H1 (cell line): ENCODE data around the gene DAPK2. TPM values are rescaled to one million over a fixed set of nuclear protein-coding genes. Genes with fewer than 3 reads are reported as not detected.

Source experiments
- CTCF ChIA-PET: fragments of 300-600 bp; sonication (Branson Sonifier 250); formaldehyde crosslinking; loops from one replicate; lab custom pipeline; 2021; ENCODE audit not compliant: partially characterized antibody; lab: Charles Lee
- POLR2A ChIA-PET: fragments of 300-600 bp; sonication (Branson Sonifier 250); formaldehyde crosslinking; loops from one replicate; lab custom pipeline; 2021; ENCODE audit warnings: inconsistent platforms; ENCODE audit not compliant: partially characterized antibody; lab: Charles Lee
- DNase-seq, 2 experiments: peaks; one replicate each; pipeline versions ENCODE4 v3.0.0 to v3.0.0-alpha.2; 2010 to 2022; ENCODE audit warnings: low spot score in 2 of 2, low read depth in 1 of 2, mixed read lengths in 1 of 2
- FAIRE-seq: peaks from 2 replicates; lab custom pipeline; 2011; peaks lifted over from hg19 to GRCh38; lab: Jason Lieb, UNC
- H2AFZ ChIP-seq: 2 replicates; pipeline ENCODE4 v1.8.1; 2012; ENCODE audit warnings: low read length, inconsistent platforms
- H2AK5ac ChIP-seq: 2 replicates; pipeline ENCODE4 v1.6.1; 2013; ENCODE audit warnings: low read depth, low read length
- H2BK120ac ChIP-seq: replicated peaks from 2 replicates; pipeline ENCODE3; 2013; ENCODE audit warnings: low read depth, low read length, inconsistent platforms
- H2BK12ac ChIP-seq: 2 replicates; pipeline ENCODE4 v1.6.1; 2013; ENCODE audit warnings: low read depth, low read length
- H2BK15ac ChIP-seq: 2 replicates; pipeline ENCODE4 v1.6.1; 2013; ENCODE audit warnings: low read length
- H2BK20ac ChIP-seq: 2 replicates; pipeline ENCODE4 v1.6.1; 2013; ENCODE audit warnings: low read length
- H2BK5ac ChIP-seq: 2 replicates; pipeline ENCODE4 v1.6.1; 2013; ENCODE audit warnings: low read depth, low read length
- H3K14ac ChIP-seq: 2 replicates; pipeline ENCODE4 v1.6.1; 2013; ENCODE audit warnings: inconsistent platforms; ENCODE audit not compliant: insufficient read length
- H3K18ac ChIP-seq: 2 replicates; pipeline ENCODE4 v1.6.1; 2013; ENCODE audit warnings: low read length; ENCODE audit errors: extremely low read depth
- H3K23ac ChIP-seq: 2 replicates; pipeline ENCODE4 v1.6.1; 2013; ENCODE audit warnings: inconsistent platforms; ENCODE audit not compliant: insufficient read length
- H3K23me2 ChIP-seq: 2 replicates; pipeline ENCODE4 v1.6.1; 2013; ENCODE audit warnings: low read depth, low read length
- H3K27ac ChIP-seq: 2 replicates; pipeline ENCODE4 v1.6.1; 2011; ENCODE audit warnings: low read depth, low read length, inconsistent platforms
- H3K27me3 ChIP-seq, 4 experiments: replicated peaks in 1 of 4; 1 replicate in 1 of 4; 2 replicates in 3 of 4; pipeline versions ENCODE4 v1.6.1 to v1.8.1; 2011 to 2013; ENCODE audit warnings: low read length in 3 of 4, mild to moderate bottlenecking in 3 of 4, inconsistent platforms in 2 of 4, mixed read lengths in 2 of 4, moderate library complexity in 1 of 4; ENCODE audit not compliant: control insufficient read depth in 3 of 4, insufficient read depth in 3 of 4; ENCODE audit errors: extremely low read depth in 1 of 4
- H3K36me3 ChIP-seq, 4 experiments: 2 replicates each; pipeline versions ENCODE4 v1.6.1 to v1.8.1; 2011 to 2013; ENCODE audit warnings: mild to moderate bottlenecking in 4 of 4, low read length in 3 of 4, moderate library complexity in 2 of 4, control low read depth in 1 of 4, inconsistent platforms in 1 of 4; ENCODE audit not compliant: insufficient read depth in 4 of 4, control insufficient read depth in 2 of 4
- H3K4ac ChIP-seq: replicated peaks from 2 replicates; pipeline ENCODE3; 2013; ENCODE audit warnings: low read length, low read depth, mixed read lengths, inconsistent platforms; ENCODE audit not compliant: insufficient read length
- H3K4me1 ChIP-seq, 4 experiments: replicated peaks in 1 of 4; 1 replicate in 1 of 4; 2 replicates in 3 of 4; pipeline versions ENCODE4 v1.6.1 to v1.8.1; 2011 to 2013; ENCODE audit warnings: low read length in 3 of 4, inconsistent platforms in 2 of 4, mixed read lengths in 1 of 4; ENCODE audit not compliant: insufficient read depth in 4 of 4, control insufficient read depth in 3 of 4
- H3K4me2 ChIP-seq, 2 experiments: 2 replicates each; pipeline versions ENCODE4 v1.6.1 to v1.8.1; 2011 to 2013; ENCODE audit warnings: low read depth in 2 of 2, low read length in 2 of 2, control low read depth in 1 of 2, inconsistent platforms in 1 of 2, mild to moderate bottlenecking in 1 of 2; ENCODE audit not compliant: insufficient read depth in 1 of 2
- H3K4me3 ChIP-seq, 4 experiments: fragments of 200-600, 300-600 bp in 1 of 4; sonication (generic), shearing (Covaris generic), sonication (Bioruptor Twin) in 1 of 4; 2 replicates each; pipeline versions ENCODE4 v1.5.1 to v1.8.1; 2011 to 2016; ENCODE audit warnings: low read length in 4 of 4, low read depth in 3 of 4, control low read depth in 2 of 4, inconsistent platforms in 2 of 4, mild to moderate bottlenecking in 2 of 4, mixed read lengths in 1 of 4, moderate library complexity in 1 of 4; ENCODE audit not compliant: insufficient read depth in 2 of 4; ENCODE audit errors: extremely low read depth in 1 of 4
- H3K56ac ChIP-seq: replicated peaks from 2 replicates; pipeline ENCODE3; 2013; ENCODE audit warnings: low read depth, mild to moderate bottlenecking, mixed read lengths, low read length, inconsistent platforms; ENCODE audit not compliant: insufficient read length
- H3K79me1 ChIP-seq: 2 replicates; pipeline ENCODE4 v1.6.1; 2013; ENCODE audit warnings: low read depth, low read length, control low read depth
- H3K79me2 ChIP-seq, 2 experiments: 2 replicates each; pipeline versions ENCODE4 v1.6.1 to v1.8.1; 2012 to 2013; ENCODE audit warnings: low read length in 2 of 2, mild to moderate bottlenecking in 2 of 2, inconsistent platforms in 1 of 2; ENCODE audit not compliant: insufficient read depth in 2 of 2, control insufficient read depth in 1 of 2
- H3K9ac ChIP-seq, 4 experiments: replicated peaks in 1 of 4; 1 replicate in 1 of 4; 2 replicates in 3 of 4; pipeline versions ENCODE4 v1.6.1 to v1.8.1; 2011 to 2013; ENCODE audit warnings: low read depth in 3 of 4, low read length in 3 of 4, control low read depth in 2 of 4, mild to moderate bottlenecking in 2 of 4, moderate library complexity in 2 of 4, inconsistent platforms in 1 of 4; ENCODE audit errors: extremely low read depth in 1 of 4
- H3K9me3 ChIP-seq, 2 experiments: 2 replicates each; pipeline versions ENCODE4 v1.6.1 to v1.8.1; 2012 to 2013; ENCODE audit warnings: mild to moderate bottlenecking in 2 of 2, moderate library complexity in 2 of 2, control low read depth in 1 of 2, inconsistent platforms in 1 of 2, low read depth in 1 of 2, low read length in 1 of 2, mixed read lengths in 1 of 2; ENCODE audit not compliant: insufficient read depth in 2 of 2
- H4K20me1 ChIP-seq, 2 experiments: replicated peaks in 1 of 2; 2 replicates each; pipeline versions ENCODE3 to v1.8.1; 2011 to 2013; ENCODE audit warnings: inconsistent platforms in 2 of 2, low read length in 2 of 2, mild to moderate bottlenecking in 1 of 2; ENCODE audit not compliant: insufficient read depth in 2 of 2, control insufficient read depth in 1 of 2
- H4K5ac ChIP-seq: 2 replicates; pipeline ENCODE4 v1.6.1; 2013; ENCODE audit warnings: low read length, low read depth, mixed read lengths, inconsistent platforms; ENCODE audit not compliant: insufficient read length
- H4K8ac ChIP-seq: 2 replicates; pipeline ENCODE4 v1.8.0; 2013; ENCODE audit warnings: mild to moderate bottlenecking, moderate library complexity, low read length, inconsistent platforms; ENCODE audit not compliant: insufficient read depth; ENCODE audit errors: extremely low read depth
- H4K91ac ChIP-seq: replicated peaks from 2 replicates; pipeline ENCODE3; 2013; ENCODE audit warnings: low read length, mixed read lengths, inconsistent platforms; ENCODE audit not compliant: insufficient read length
- CTBP2 ChIP-seq: IDR thresholded peaks from 2 replicates; pipeline ENCODE4 v1.7.0; 2011; ENCODE audit warnings: borderline replicate concordance, mild to moderate bottlenecking, moderate library complexity, mixed read lengths, low read length; ENCODE audit not compliant: insufficient read depth, insufficient read length
- PHF8 ChIP-seq: fragments of 200-600 bp; sonication (generic); conservative IDR thresholded peaks from 2 replicates; pipeline ENCODE4 v1.7.1; 2012; ENCODE audit warnings: low read depth, mild to moderate bottlenecking, inconsistent platforms, low read length, moderate library complexity
- POU5F1 ChIP-seq: IDR thresholded peaks from 2 replicates; pipeline ENCODE4 v1.6.1; 2011; ENCODE audit warnings: low read depth, mild to moderate bottlenecking, low read length, moderate library complexity
- RFX5 ChIP-seq: IDR thresholded peaks from 2 replicates; pipeline ENCODE4 v1.6.1; 2011; ENCODE audit warnings: low read depth, low read length, improper control_type of control experiment, borderline replicate concordance
- SIRT6 ChIP-seq: IDR thresholded peaks from one replicate; pipeline ENCODE4 v1.7.1; 2012; ENCODE audit warnings: low read length, inconsistent platforms
- SIX5 ChIP-seq: IDR thresholded peaks from 2 replicates; pipeline ENCODE4 v1.6.1; 2011; ENCODE audit warnings: mild to moderate bottlenecking, low read depth, low read length
- SRF ChIP-seq: IDR thresholded peaks from 2 replicates; pipeline ENCODE4 v1.6.1; 2011; ENCODE audit warnings: mild to moderate bottlenecking, low read depth, low read length, moderate library complexity
- YY1 ChIP-seq: IDR thresholded peaks from 2 replicates; pipeline ENCODE4 v1.6.1; 2011; ENCODE audit warnings: low read depth, mild to moderate bottlenecking, low read length
- WGBS, 2 experiments: shearing (Covaris generic) in 1 of 2; methylation state at CpG; one replicate each; pipeline versions ENCODE4 v1.1.6 to v1.1.7; 2013 to 2015; ENCODE audit warnings: low lambda C conversion rate in 2 of 2, mixed read lengths in 2 of 2, inconsistent platforms in 1 of 2, low coverage in 1 of 2, missing lambda C conversion rate in 1 of 2; ENCODE audit not compliant: insufficient replicate concordance in 2 of 2, insufficient coverage in 1 of 2, insufficient read length in 1 of 2; ENCODE audit errors: extremely low coverage in 1 of 2, missing lambda C conversion rate in 1 of 2; 5-methylcytosine and 5-hydroxymethylcytosine counted together
- polyA plus RNA-seq, 7 experiments: library from polyadenylated mRNA; depleted of rRNA in 3 of 7; stranded (reverse) in 5 of 7; unstranded in 2 of 7; fragments of >200 nt in 5 of 7; fragments of 200-250 nt in 2 of 7; gene quantifications; 1 replicate in 5 of 7; 2 replicates in 1 of 7; 4 replicates in 1 of 7; pipeline versions ENCODE4 v1.2.1 to v1.2.3, GENCODE V29; 2011 to 2013; ENCODE audit warnings: missing spikeins in 2 of 7, mixed read lengths in 2 of 7
- total RNA-seq: library from RNA; stranded (reverse); fragmentation: NEBNext Ultra II Directional; extraction: Animal tissue kit (Norgen Biotek cat#: 25700); gene quantifications from 2 replicates; pipeline ENCODE4 v1.2.1, GENCODE V29; 2021
- TF ChIP-seq, protein P1 (sequence below), 3 experiments: IDR thresholded peaks; 1 replicate in 2 of 3; 2 replicates in 1 of 3; pipeline versions ENCODE4 v1.5.1 to v1.6.1; 2011; ENCODE audit warnings: low read length in 3 of 3, mild to moderate bottlenecking in 3 of 3, inconsistent platforms in 2 of 3, low read depth in 1 of 3, moderate library complexity in 1 of 3; ENCODE audit not compliant: insufficient read depth in 1 of 3; ENCODE audit errors: control extremely low read depth in 1 of 3

Gene DAPK2
- total and polyA plus RNA-seq, 2 of the 8 experiments (the other 6 are each of a cell fraction or from before 2014, with no cell fraction given) = 1.8 to 2.9 TPM

DNA sequence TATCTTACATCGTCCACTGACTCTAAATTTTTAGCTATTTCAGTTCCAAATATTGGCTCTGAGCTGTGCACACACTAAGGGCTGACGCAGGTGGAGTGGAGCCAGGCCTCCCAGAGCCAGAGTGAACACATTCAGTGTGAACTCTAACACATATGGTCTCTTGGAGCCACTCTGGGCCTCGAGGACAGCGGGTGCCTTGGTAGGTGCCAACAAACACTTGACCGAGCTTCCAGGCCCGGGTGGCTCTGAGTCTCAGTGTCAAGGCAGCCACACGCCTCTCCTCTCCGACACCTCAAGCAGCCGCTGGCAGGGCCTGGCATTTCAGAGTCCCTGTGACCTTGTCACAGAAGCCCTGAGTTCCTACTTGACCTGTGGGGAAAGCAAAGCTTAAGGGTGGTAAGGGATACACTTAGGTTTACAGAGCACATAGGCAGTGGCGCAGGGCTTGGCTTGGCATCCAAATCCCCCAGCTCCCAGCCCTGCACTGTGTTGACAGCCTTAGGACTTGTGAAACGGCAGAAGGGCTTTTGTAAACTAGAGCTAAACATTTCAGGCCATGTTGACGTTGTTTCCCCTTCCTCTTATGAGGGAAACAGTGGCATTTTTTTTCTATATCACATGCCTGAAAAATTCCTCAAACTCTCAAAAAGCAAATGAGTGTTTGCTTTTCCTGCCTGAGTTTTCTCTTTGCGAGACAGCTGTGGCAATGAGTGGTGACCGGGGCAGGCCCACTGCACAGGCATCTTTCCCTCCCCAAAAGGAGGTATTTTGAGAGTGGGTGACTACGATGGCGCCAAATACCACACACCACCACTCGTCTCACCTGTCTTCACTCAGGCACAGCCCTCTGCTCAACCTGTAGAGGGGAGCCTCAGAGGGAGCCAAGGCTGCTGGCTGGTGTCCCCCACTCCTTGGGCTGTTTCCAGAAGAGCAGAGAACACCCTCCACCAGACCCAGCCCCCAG is 60.8 kb downstream of the DAPK2 start:
- no peaks in the 10 kb centered on the region for H3K27me3 ChIP-seq
- H3K56ac ChIP-seq = no peak overlapping the region
- H3K23ac ChIP-seq = no peak overlapping the region
- no peak overlapping the region for H3K27ac ChIP-seq
- no peak overlapping the region for H2AK5ac ChIP-seq
- H2AFZ ChIP-seq = no peak overlapping the region
- H3K4me1 ChIP-seq = no peaks in the 10 kb centered on the region; a peak in 1 of 7 replicates
- no peak overlapping the region for H4K91ac ChIP-seq
- no peak overlapping the region for H2BK15ac ChIP-seq
- POLR2A ChIA-PET = interaction anchor here (1.4 kb wide), 2 partner anchors 39 to 79 kb away, joined by 3 to 4 read pairs; no protein-coding TSS in a partner anchor
- no peak overlapping the region for H3K18ac ChIP-seq
- no peak overlapping the region for H4K8ac ChIP-seq
- CTCF ChIA-PET = interaction anchor here (0.6 to 10.0 kb wide), 11 partner anchors 10 to 321 kb away, joined by 3 to 102 read pairs (median 5); no protein-coding TSS in a partner anchor
- no peaks in the 10 kb centered on the region for H3K79me1 ChIP-seq
- H3K14ac ChIP-seq = no peak overlapping the region
- H2BK5ac ChIP-seq = no peak overlapping the region
- H3K23me2 ChIP-seq = no peaks in the 10 kb centered on the region
- H3K79me2 ChIP-seq = no peaks in the 10 kb centered on the region
- H3K9ac ChIP-seq = no peak overlapping the region
- no peak overlapping the region for H3K4me3 ChIP-seq
- H3K4ac ChIP-seq = no peak overlapping the region
- H4K5ac ChIP-seq = no peak overlapping the region
- H4K20me1 ChIP-seq = no peaks in the 10 kb centered on the region
- FAIRE-seq = no peak
- H2BK12ac ChIP-seq = no peak overlapping the region; the same call in 1 of the 2 replicates
- no peak overlapping the region for H2BK120ac ChIP-seq
- no peaks in the 10 kb centered on the region for H3K36me3 ChIP-seq
- no peak overlapping the region for H3K4me2 ChIP-seq
- WGBS, 2 experiments = 89% methylated on average over 17 of the region's 17 CpGs; no CpG with 5 or more reads in 1 of the 2 experiments
- no peaks in the 10 kb centered on the region for H3K9me3 ChIP-seq
- no peak for DNase-seq
- H2BK20ac ChIP-seq = no peak overlapping the region
- TF ChIP-seq PHF8 (no peak), YY1 (no peak), RFX5 (no peak), POU5F1 (no peak), SRF (no peak), SIRT6 (no peak), CTBP2 (no peak), SIX5 (no peak)
- TF ChIP-seq, protein P1, sequence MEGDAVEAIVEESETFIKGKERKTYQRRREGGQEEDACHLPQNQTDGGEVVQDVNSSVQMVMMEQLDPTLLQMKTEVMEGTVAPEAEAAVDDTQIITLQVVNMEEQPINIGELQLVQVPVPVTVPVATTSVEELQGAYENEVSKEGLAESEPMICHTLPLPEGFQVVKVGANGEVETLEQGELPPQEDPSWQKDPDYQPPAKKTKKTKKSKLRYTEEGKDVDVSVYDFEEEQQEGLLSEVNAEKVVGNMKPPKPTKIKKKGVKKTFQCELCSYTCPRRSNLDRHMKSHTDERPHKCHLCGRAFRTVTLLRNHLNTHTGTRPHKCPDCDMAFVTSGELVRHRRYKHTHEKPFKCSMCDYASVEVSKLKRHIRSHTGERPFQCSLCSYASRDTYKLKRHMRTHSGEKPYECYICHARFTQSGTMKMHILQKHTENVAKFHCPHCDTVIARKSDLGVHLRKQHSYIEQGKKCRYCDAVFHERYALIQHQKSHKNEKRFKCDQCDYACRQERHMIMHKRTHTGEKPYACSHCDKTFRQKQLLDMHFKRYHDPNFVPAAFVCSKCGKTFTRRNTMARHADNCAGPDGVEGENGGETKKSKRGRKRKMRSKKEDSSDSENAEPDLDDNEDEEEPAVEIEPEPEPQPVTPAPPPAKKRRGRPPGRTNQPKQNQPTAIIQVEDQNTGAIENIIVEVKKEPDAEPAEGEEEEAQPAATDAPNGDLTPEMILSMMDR (IDR thresholded peaks at IDR 0.05; ENCODE audit: control extremely low read depth in 1 of 3, insufficient read depth in 1 of 3, low read depth in 1 of 3, low read length in 3 of 3) = no peak
